Camera-type eye (tissue), 1 donor: ENCODE data around the gene RHOJ. TPM values are rescaled to one million over a fixed set of nuclear protein-coding genes. Genes with fewer than 3 reads are reported as not detected.

Experiments used
- total RNA-seq: library from RNA; depleted of rRNA; stranded (reverse); fragments of >200 nt; gene quantifications from one replicate; pipeline ENCODE4 v1.2.3, GENCODE V29; 2014

RHOJ gene
- total RNA-seq: 13.7 TPM

DNA sequence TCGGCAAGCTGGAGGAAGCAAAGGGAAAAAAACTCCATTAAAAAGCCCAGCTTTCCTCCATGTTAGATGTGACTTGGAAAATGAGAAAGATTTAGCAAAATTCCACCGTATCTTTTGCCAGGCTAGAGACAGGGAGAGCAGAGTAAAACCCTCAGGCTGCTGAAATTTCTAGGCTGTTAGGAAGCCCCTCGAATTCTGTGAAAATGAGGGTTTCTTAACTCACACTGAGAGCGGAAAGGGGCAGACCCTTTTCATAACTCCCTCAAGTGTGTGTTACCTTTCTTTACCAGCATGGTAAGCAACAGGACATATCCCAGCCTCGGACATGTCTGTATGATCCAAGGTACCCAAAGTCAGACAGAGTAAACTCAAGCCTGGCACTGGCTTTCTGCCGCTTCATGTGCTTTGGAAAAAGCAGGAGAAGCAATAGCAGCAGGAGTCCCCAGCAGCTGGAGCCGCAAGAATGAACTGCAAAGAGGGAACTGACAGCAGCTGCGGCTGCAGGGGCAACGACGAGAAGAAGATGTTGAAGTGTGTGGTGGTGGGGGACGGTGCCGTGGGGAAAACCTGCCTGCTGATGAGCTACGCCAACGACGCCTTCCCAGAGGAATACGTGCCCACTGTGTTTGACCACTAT, at the start of gene RHOJ:
Gene RHOJ (plus strand): TSS at position 37 of the 637 bp plus-strand sequence. CDS start 427 bp downstream, at position 464.

DNA sequence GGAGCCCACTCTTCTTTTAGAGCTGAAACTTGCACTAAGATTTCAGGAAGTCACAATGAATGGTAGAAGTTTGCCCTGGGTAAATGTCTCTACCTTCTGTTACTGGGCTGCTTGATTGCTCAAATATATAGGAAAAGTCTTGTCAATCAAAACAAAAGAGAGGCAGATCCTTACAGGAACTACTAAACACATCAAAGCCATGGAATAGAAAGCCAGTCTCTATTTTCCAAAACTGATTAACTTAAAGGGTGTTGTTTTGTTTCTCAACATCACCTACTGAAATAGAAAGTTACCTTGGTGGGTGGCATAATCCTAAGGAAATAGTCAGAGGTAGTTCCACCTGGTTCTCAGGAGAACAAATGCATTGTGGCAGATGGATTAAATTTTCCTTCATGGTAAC, 114.6 kb downstream of the RHOJ start, which contains the start of gene GPHB5:
Gene GPHB5 (minus strand): TSS at position 101 of the 400 bp plus-strand sequence. CDS start 1,086 bp downstream, outside the sequence.

Other genes with a start within 250 kb of the RHOJ start
- gene KCNH5, start 159.0 kb upstream of the RHOJ start, total RNA-seq: 8.7 TPM
- not detected for gene GPHB5, start 114.5 kb downstream of the RHOJ start, total RNA-seq